HEK293 (cell line): ENCODE data around the gene LRRC47.
A peak's percentile ranks its signal among the peaks of the same experiment; 100 is the strongest.

ENCODE experiments used
- BCL11A ChIP-seq: fragments of 450-650 bp; formaldehyde crosslinking; IDR thresholded peaks from 2 replicates; pipeline ENCODE4 v1.5.1; 2016; ENCODE audit warnings: low read depth, missing biosample characterization, missing genetic modification characterization
- BCL11B ChIP-seq: fragments of 450-650 bp; formaldehyde crosslinking; IDR thresholded peaks from 2 replicates; pipeline ENCODE4 v1.5.1; 2016; ENCODE audit warnings: low read depth, missing biosample characterization, missing genetic modification characterization
- CTCF ChIP-seq: fragments of 450-650 bp; formaldehyde crosslinking; IDR thresholded peaks from 2 replicates; pipeline ENCODE4 v1.5.1; 2016; ENCODE audit warnings: missing biosample characterization, missing genetic modification characterization
- KLF9 ChIP-seq: fragments of 450-650 bp; formaldehyde crosslinking; IDR thresholded peaks from 2 replicates; pipeline ENCODE4 v1.5.1; 2016; ENCODE audit warnings: missing biosample characterization, missing genetic modification characterization, low read depth
- OVOL3 ChIP-seq: fragments of 450-650 bp; formaldehyde crosslinking; IDR thresholded peaks from 2 replicates; pipeline ENCODE4 v1.5.1; 2016; ENCODE audit warnings: missing biosample characterization, missing genetic modification characterization
- SCRT2 ChIP-seq: fragments of 450-650 bp; formaldehyde crosslinking; IDR thresholded peaks from 2 replicates; pipeline ENCODE4 v1.5.1; 2016; ENCODE audit warnings: missing biosample characterization, missing genetic modification characterization
- ZBTB1 ChIP-seq: fragments of 450-650 bp; formaldehyde crosslinking; IDR thresholded peaks from 2 replicates; pipeline ENCODE4 v1.5.1; 2016; ENCODE audit warnings: missing biosample characterization, missing genetic modification characterization
- ZBTB10 ChIP-seq: fragments of 450-650 bp; formaldehyde crosslinking; IDR thresholded peaks from 2 replicates; pipeline ENCODE4 v1.5.1; 2016; ENCODE audit warnings: missing biosample characterization, missing genetic modification characterization
- ZBTB17 ChIP-seq: fragments of 450-650 bp; formaldehyde crosslinking; IDR thresholded peaks from 2 replicates; pipeline ENCODE4 v1.5.1; 2016; ENCODE audit warnings: missing biosample characterization, missing genetic modification characterization
- ZBTB6 ChIP-seq: fragments of 450-650 bp; formaldehyde crosslinking; IDR thresholded peaks from 2 replicates; pipeline ENCODE4 v1.5.1; 2017; ENCODE audit warnings: missing biosample characterization, missing genetic modification characterization
- ZFHX2 ChIP-seq: fragments of 450-650 bp; formaldehyde crosslinking; conservative IDR thresholded peaks from 2 replicates; pipeline ENCODE4 v1.5.1; 2016; ENCODE audit warnings: missing biosample characterization, missing genetic modification characterization
- ZNF169 ChIP-seq: fragments of 450-650 bp; formaldehyde crosslinking; IDR thresholded peaks from 2 replicates; pipeline ENCODE4 v1.5.1; 2016; ENCODE audit warnings: missing biosample characterization, missing genetic modification characterization
- ZNF26 ChIP-seq: fragments of 450-650 bp; formaldehyde crosslinking; IDR thresholded peaks from 2 replicates; pipeline ENCODE4 v1.5.1; 2016; ENCODE audit warnings: missing biosample characterization, missing genetic modification characterization
- ZNF311 ChIP-seq: fragments of 450-650 bp; formaldehyde crosslinking; IDR thresholded peaks from 2 replicates; pipeline ENCODE4 v1.5.1; 2017; ENCODE audit warnings: missing biosample characterization, missing genetic modification characterization, borderline replicate concordance
- ZNF362 ChIP-seq: fragments of 450-650 bp; formaldehyde crosslinking; IDR thresholded peaks from 2 replicates; pipeline ENCODE4 v1.5.1; 2016; ENCODE audit warnings: missing biosample characterization, missing genetic modification characterization
- ZNF366 ChIP-seq: fragments of 450-650 bp; formaldehyde crosslinking; conservative IDR thresholded peaks from 2 replicates; pipeline ENCODE4 v1.5.1; 2016; ENCODE audit warnings: missing biosample characterization, missing genetic modification characterization
- ZNF514 ChIP-seq: fragments of 450-650 bp; formaldehyde crosslinking; IDR thresholded peaks from 2 replicates; pipeline ENCODE4 v1.5.1; 2016; ENCODE audit warnings: missing biosample characterization, missing genetic modification characterization
- ZNF529 ChIP-seq: fragments of 450-650 bp; formaldehyde crosslinking; IDR thresholded peaks from 2 replicates; pipeline ENCODE4 v1.5.1; 2017; ENCODE audit warnings: missing genetic modification characterization, missing biosample characterization; ENCODE audit not compliant: insufficient replicate concordance
- ZNF660 ChIP-seq: fragments of 450-650 bp; IDR thresholded peaks from 2 replicates; pipeline ENCODE4 v1.5.1; 2018; ENCODE audit warnings: missing biosample characterization, mild to moderate bottlenecking, missing genetic modification characterization
- ZNF664 ChIP-seq: fragments of 450-650 bp; formaldehyde crosslinking; IDR thresholded peaks from 2 replicates; pipeline ENCODE4 v1.5.1; 2016; ENCODE audit warnings: missing biosample characterization, missing genetic modification characterization
- TF ChIP-seq, protein P1 (sequence below): fragments of 450-650 bp; formaldehyde crosslinking; IDR thresholded peaks from 2 replicates; pipeline ENCODE4 v1.5.1; 2016; ENCODE audit warnings: missing biosample characterization, missing genetic modification characterization
- TF ChIP-seq, protein P2 (sequence below): fragments of 450-650 bp; formaldehyde crosslinking; IDR thresholded peaks from 2 replicates; pipeline ENCODE4 v1.5.1; 2016; ENCODE audit warnings: missing biosample characterization, missing genetic modification characterization
- TF ChIP-seq, protein P3 (sequence below): fragments of 450-650 bp; formaldehyde crosslinking; IDR thresholded peaks from 2 replicates; pipeline ENCODE4 v1.5.1; 2016; ENCODE audit warnings: missing biosample characterization, missing genetic modification characterization
- TF ChIP-seq, protein P4 (sequence below): fragments of 450-650 bp; formaldehyde crosslinking; IDR thresholded peaks from 2 replicates; pipeline ENCODE4 v1.5.1; 2016; ENCODE audit warnings: missing biosample characterization, missing genetic modification characterization

LRRC47 gene

DNA sequence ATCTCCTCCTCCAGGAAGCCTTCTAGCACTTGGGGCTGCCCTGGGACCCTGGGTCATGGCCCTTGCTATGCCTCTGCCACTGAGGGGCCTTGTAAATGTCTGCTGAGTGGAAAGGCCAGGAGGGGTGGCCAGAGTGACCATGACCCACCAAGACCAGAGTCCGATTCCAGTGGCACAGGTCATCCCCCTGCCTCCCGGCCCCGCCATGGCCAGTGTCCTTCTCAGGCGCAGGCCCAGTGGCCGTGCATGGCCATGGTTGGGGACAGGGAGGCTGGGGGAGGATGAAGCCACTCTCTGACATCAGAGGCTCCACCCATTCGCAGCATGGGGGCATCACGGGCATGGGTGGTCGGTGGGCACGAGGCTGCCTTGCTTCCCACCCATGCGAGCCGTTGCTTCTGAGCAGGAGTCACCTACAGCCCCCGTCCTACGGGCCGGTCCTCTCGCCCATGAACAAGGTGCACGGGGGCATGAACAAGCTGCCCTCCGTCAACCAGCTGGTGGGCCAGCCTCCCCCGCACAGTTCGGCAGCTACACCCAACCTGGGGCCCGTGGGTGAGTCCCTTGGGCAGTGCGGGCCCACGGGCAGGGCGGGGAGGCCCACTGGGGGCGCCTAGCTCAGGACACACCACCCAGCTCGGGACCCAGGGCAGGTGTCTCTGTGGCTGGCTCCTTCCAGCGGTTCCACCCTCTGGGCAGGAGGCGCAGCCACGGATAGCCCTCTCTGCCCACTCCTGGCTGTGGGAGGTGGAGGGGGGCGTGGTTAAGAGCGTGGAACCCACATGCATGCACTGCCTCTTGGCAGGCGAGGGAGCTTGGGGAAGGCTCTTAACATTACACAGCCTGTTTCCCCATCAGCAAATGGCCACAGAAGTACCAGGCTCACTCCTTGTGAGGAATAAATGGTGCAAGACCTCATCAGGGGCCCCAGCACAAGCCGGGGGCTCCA, 66.4 kb downstream of the LRRC47 start (continued):
- no peak for TF ChIP-seq SCRT2
- no peak for TF ChIP-seq ZNF362
- peak; percentile 41; the same call in 1 of the 2 replicates for TF ChIP-seq BCL11A
- no peak for TF ChIP-seq ZBTB6 (tag by site-specific recombination)
- no peak for TF ChIP-seq ZNF26 (tag by site-specific recombination)
- peak; percentile 32; the same call in 1 of the 2 replicates for TF ChIP-seq KLF9
- TF ChIP-seq ZNF660 (tag by site-specific recombination): no peak
- TF ChIP-seq ZNF311 (tag by site-specific recombination): no peak
- TF ChIP-seq ZNF529 (tag by site-specific recombination): no peak
- TF ChIP-seq BCL11B (tag by site-specific recombination): peak; percentile 85
- no peak for TF ChIP-seq ZBTB17 (tag by site-specific recombination)
- no peak for TF ChIP-seq CTCF (tag by site-specific recombination)
- TF ChIP-seq, protein P1, sequence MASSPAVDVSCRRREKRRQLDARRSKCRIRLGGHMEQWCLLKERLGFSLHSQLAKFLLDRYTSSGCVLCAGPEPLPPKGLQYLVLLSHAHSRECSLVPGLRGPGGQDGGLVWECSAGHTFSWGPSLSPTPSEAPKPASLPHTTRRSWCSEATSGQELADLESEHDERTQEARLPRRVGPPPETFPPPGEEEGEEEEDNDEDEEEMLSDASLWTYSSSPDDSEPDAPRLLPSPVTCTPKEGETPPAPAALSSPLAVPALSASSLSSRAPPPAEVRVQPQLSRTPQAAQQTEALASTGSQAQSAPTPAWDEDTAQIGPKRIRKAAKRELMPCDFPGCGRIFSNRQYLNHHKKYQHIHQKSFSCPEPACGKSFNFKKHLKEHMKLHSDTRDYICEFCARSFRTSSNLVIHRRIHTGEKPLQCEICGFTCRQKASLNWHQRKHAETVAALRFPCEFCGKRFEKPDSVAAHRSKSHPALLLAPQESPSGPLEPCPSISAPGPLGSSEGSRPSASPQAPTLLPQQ (tag by site-specific recombination): no peak
- no peak for TF ChIP-seq ZNF514 (tag by site-specific recombination)
- TF ChIP-seq, protein P2, sequence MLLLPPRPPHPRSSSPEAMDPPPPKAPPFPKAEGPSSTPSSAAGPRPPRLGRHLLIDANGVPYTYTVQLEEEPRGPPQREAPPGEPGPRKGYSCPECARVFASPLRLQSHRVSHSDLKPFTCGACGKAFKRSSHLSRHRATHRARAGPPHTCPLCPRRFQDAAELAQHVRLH: no peak
- TF ChIP-seq ZFHX2: peak; percentile 85
- TF ChIP-seq, protein P3, sequence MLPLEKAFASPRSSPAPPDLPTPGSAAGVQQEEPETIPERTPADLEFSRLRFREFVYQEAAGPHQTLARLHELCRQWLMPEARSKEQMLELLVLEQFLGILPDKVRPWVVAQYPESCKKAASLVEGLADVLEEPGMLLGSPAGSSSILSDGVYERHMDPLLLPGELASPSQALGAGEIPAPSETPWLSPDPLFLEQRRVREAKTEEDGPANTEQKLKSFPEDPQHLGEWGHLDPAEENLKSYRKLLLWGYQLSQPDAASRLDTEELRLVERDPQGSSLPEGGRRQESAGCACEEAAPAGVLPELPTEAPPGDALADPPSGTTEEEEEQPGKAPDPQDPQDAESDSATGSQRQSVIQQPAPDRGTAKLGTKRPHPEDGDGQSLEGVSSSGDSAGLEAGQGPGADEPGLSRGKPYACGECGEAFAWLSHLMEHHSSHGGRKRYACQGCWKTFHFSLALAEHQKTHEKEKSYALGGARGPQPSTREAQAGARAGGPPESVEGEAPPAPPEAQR (tag by site-specific recombination): no peak
- TF ChIP-seq, protein P4, sequence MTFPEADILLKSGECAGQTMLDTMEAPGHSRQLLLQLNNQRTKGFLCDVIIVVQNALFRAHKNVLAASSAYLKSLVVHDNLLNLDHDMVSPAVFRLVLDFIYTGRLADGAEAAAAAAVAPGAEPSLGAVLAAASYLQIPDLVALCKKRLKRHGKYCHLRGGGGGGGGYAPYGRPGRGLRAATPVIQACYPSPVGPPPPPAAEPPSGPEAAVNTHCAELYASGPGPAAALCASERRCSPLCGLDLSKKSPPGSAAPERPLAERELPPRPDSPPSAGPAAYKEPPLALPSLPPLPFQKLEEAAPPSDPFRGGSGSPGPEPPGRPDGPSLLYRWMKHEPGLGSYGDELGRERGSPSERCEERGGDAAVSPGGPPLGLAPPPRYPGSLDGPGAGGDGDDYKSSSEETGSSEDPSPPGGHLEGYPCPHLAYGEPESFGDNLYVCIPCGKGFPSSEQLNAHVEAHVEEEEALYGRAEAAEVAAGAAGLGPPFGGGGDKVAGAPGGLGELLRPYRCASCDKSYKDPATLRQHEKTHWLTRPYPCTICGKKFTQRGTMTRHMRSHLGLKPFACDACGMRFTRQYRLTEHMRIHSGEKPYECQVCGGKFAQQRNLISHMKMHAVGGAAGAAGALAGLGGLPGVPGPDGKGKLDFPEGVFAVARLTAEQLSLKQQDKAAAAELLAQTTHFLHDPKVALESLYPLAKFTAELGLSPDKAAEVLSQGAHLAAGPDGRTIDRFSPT (tag by site-specific recombination): 0 out of 2 replicates have a peak, but pooled peaks have one; percentile 16
- TF ChIP-seq ZBTB1 (tag by site-specific recombination): no peak
- TF ChIP-seq ZNF366 (tag by site-specific recombination): no peak
- TF ChIP-seq OVOL3 (tag by site-specific recombination): no peak
- no peak for TF ChIP-seq ZBTB10 (tag by site-specific recombination)
- no peak for TF ChIP-seq ZNF169 (tag by site-specific recombination)
- TF ChIP-seq ZNF664: no peak
